Measurements from ENCODE around the gene XKR7. TPM values are rescaled to one million over a fixed set of nuclear protein-coding genes. Genes with fewer than 3 reads are reported as not detected.

The XKR7 gene
- total RNA-seq, 2 experiments from 2014 or later = not detected

- Mint-ChIP-seq H3K4me3 (no peak overlapping the region), H3K27me3 (peaks cover 42% of the 10 kb centered on the region), H3K4me1 (no peaks in the 10 kb centered on the region), H3K36me3 (ENCODE audit: low read depth) (no peaks in the 10 kb centered on the region), H3K27ac (no peak overlapping the region), H3K9me3 (no peaks in the 10 kb centered on the region)
- CTCF ChIA-PET = no interaction called here
- POLR2A ChIA-PET = interaction anchor here (0.8 kb wide), 1 partner anchor 56 kb away, joined by 3 read pairs; no protein-coding TSS in a partner anchor
- no peak for DNase-seq
These were observed 24.1 kb downstream of the XKR7 start for GRCh38 chr20:31992086-31992485.

GRCh38 chr20:31996996-31997395 is 29.0 kb downstream of the XKR7 start:
- ChIA-PET CTCF (no interaction called here), POLR2A (no interaction called here)
- Mint-ChIP-seq H3K27me3 (peaks cover 40% of the 10 kb centered on the region), H3K4me3 (no peak overlapping the region), H3K9me3 (no peaks in the 10 kb centered on the region), H3K4me1 (no peaks in the 10 kb centered on the region), H3K36me3 (ENCODE audit: low read depth) (no peaks in the 10 kb centered on the region), H3K27ac (no peak overlapping the region)
- no peak for DNase-seq

DNA sequence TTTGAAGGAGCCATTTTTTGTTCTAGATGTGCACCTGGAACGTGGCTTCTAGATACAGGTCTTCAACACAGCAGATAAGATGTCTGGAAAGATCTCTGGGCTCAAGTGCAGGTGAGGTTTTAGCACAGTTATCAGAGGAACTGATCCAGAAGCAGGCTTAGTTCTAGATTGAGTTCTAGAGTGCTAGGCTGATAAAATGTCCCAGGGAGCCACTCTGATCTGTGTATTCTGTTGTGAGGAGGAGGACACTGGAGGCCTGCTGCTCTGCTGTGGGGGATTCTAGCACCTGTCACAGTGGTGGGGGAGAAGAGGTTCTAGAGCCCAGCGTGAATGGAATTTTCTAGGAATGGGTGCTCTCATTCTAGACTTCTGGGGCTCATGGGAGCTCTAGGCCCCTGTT is 30.3 kb downstream of the XKR7 start:
- CTCF ChIA-PET = interaction anchor here (0.7 kb wide), 1 partner anchor 34 kb away, joined by 4 read pairs; no protein-coding TSS in a partner anchor
- H3K27ac Mint-ChIP-seq = no peak overlapping the region
- H3K4me3 Mint-ChIP-seq = no peak overlapping the region
- no peaks in the 10 kb centered on the region for H3K36me3 Mint-ChIP-seq (ENCODE audit: low read depth)
- no peak for DNase-seq
- POLR2A ChIA-PET = no interaction called here
- no peaks in the 10 kb centered on the region for H3K9me3 Mint-ChIP-seq
- H3K4me1 Mint-ChIP-seq = no peaks in the 10 kb centered on the region
- peaks cover 29% of the 10 kb centered on the region for H3K27me3 Mint-ChIP-seq

DNA sequence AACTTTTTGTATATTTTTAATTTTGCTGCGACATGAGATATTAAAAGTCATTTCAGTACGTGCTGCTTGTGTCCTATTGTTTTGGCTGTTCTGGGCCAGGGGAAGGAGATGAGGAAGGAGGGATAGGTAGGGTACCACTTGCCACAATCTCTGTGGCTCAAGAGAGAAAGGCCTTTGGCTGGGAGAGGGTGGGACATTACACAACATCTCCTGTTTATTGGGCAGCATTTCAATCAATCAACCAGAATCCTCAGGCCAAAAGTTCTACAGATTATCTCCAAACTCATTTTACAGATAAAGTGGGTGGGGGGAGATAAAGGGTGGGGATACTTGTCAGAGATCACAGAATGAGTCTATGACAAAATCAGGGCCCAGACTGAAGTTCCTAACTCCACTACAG is 35.4 kb downstream of the XKR7 start:
- Mint-ChIP-seq H3K4me3 (no peak overlapping the region), H3K27me3 (peaks cover 2% of the 10 kb centered on the region), H3K4me1 (peaks cover 9% of the 10 kb centered on the region), H3K9me3 (no peaks in the 10 kb centered on the region), H3K36me3 (ENCODE audit: low read depth) (no peaks in the 10 kb centered on the region), H3K27ac (no peak overlapping the region)
- ChIA-PET CTCF (no interaction called here), POLR2A (no interaction called here)
- no peak for DNase-seq

- Mint-ChIP-seq H3K4me3 (no peak overlapping the region), H3K4me1 (peaks cover 11% of the 10 kb centered on the region), H3K36me3 (ENCODE audit: low read depth) (no peaks in the 10 kb centered on the region), H3K9me3 (no peaks in the 10 kb centered on the region), H3K27ac (no peak overlapping the region), H3K27me3 (peaks cover 2% of the 10 kb centered on the region)
- ChIA-PET CTCF (interaction anchor here (1.1 kb wide), 1 partner anchor 13 kb away, joined by 4 read pairs; no protein-coding TSS in a partner anchor), POLR2A (no interaction called here)
- DNase-seq = no peak
These were observed 37.0 kb downstream of the XKR7 start for GRCh38 chr20:32004963-32005362.

- CTCF ChIA-PET = no interaction called here
- H3K27ac Mint-ChIP-seq = no peak overlapping the region
- H3K4me3 Mint-ChIP-seq = no peak overlapping the region
- no peaks in the 10 kb centered on the region for H3K9me3 Mint-ChIP-seq
- POLR2A ChIA-PET = no interaction called here
- no peak for DNase-seq
- H3K36me3 Mint-ChIP-seq (ENCODE audit: low read depth) = no peaks in the 10 kb centered on the region
- peaks cover 2% of the 10 kb centered on the region for H3K27me3 Mint-ChIP-seq
- peaks cover 11% of the 10 kb centered on the region for H3K4me1 Mint-ChIP-seq
These were observed 38.1 kb downstream of the XKR7 start for GRCh38 chr20:32006053-32006452.

GRCh38 chr20:32006841-32007786 is 39.2 kb downstream of the XKR7 start:
- Mint-ChIP-seq H3K4me3 (no peak overlapping the region), H3K4me1 (peaks cover 11% of the 10 kb centered on the region), H3K36me3 (ENCODE audit: low read depth) (no peaks in the 10 kb centered on the region), H3K9me3 (no peaks in the 10 kb centered on the region), H3K27me3 (peaks cover 8% of the 10 kb centered on the region), H3K27ac (no peak overlapping the region)
- no peak for DNase-seq
- ChIA-PET POLR2A (no interaction called here), CTCF (no interaction called here)

- H3K27me3 Mint-ChIP-seq = peaks cover 8% of the 10 kb centered on the region
- H3K36me3 Mint-ChIP-seq (ENCODE audit: low read depth) = no peaks in the 10 kb centered on the region
- no peak for DNase-seq
- H3K27ac Mint-ChIP-seq = no peak overlapping the region
- H3K4me1 Mint-ChIP-seq = peaks cover 11% of the 10 kb centered on the region
- ChIA-PET CTCF (no interaction called here), POLR2A (no interaction called here)
- no peaks in the 10 kb centered on the region for H3K9me3 Mint-ChIP-seq
- H3K4me3 Mint-ChIP-seq = no peak overlapping the region
These were observed 40.1 kb downstream of the XKR7 start for GRCh38 chr20:32007787-32008616.

- CTCF ChIA-PET = no interaction called here
- H3K4me3 Mint-ChIP-seq = no peak overlapping the region
- H3K9me3 Mint-ChIP-seq = no peaks in the 10 kb centered on the region
- H3K27ac Mint-ChIP-seq = no peak overlapping the region
- no peak for DNase-seq
- no peaks in the 10 kb centered on the region for H3K36me3 Mint-ChIP-seq (ENCODE audit: low read depth)
- peaks cover 11% of the 10 kb centered on the region for H3K4me1 Mint-ChIP-seq
- POLR2A ChIA-PET = no interaction called here
- peaks cover 8% of the 10 kb centered on the region for H3K27me3 Mint-ChIP-seq
These were observed 41.6 kb downstream of the XKR7 start for GRCh38 chr20:32009564-32009963.

DNA sequence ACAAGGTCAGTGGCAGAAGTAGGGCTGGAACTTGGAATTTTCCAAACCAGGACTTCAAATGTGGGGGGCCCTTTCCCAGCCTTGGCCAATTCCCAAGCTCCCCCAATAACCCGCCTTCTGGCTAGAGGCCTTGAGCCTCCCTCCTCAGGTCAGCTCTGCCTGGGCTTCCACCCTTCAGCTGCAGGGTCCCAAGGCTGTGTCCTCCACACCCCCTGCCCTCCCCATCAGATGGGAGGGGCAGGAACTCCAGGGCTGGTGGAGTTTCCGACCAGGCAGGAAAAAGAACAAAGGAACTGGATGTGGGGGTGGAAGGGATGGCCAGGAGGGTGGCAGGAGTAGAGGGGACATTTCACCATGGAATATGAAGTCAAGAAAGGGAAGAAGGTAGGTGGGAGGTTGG is 42.1 kb downstream of the XKR7 start, which contains the start of gene CCM2L:
Gene CCM2L, plus strand, starts transcription at position 338 of the 400 bp plus-strand sequence. Its CDS starts 17 bp downstream, at position 355.
- no peak within 1 kb of the TSS for H3K27ac Mint-ChIP-seq
- peaks cover 11% of the 10 kb centered on the region for H3K4me1 Mint-ChIP-seq
- peaks cover 13% of the 10 kb centered on the region for H3K27me3 Mint-ChIP-seq
- no peaks in the 10 kb centered on the region for H3K9me3 Mint-ChIP-seq
- no peaks in the 10 kb centered on the region for H3K36me3 Mint-ChIP-seq (ENCODE audit: low read depth)
- no peak within 1 kb of the TSS for H3K4me3 Mint-ChIP-seq
- no peak for DNase-seq
- POLR2A ChIA-PET = no interaction called here
- CTCF ChIA-PET = no interaction called here

GRCh38 chr20:32010666-32011065 is 42.7 kb downstream of the XKR7 start:
- POLR2A ChIA-PET = no interaction called here
- no peak overlapping the region for H3K27ac Mint-ChIP-seq
- DNase-seq = no peak
- no peaks in the 10 kb centered on the region for H3K9me3 Mint-ChIP-seq
- CTCF ChIA-PET = interaction anchor here (1.9 kb wide), 1 partner anchor 19 kb away, joined by 5 read pairs; no protein-coding TSS in a partner anchor
- no peak overlapping the region for H3K4me3 Mint-ChIP-seq
- no peaks in the 10 kb centered on the region for H3K36me3 Mint-ChIP-seq (ENCODE audit: low read depth)
- peaks cover 19% of the 10 kb centered on the region for H3K27me3 Mint-ChIP-seq
- H3K4me1 Mint-ChIP-seq = peaks cover 11% of the 10 kb centered on the region

- DNase-seq = no peak
- CTCF ChIA-PET = interaction anchor here (1.2 to 1.9 kb wide), 4 partner anchors 17 to 132 kb away, joined by 3 to 5 read pairs (median 5); partner anchors contain the start of gene PDRG1
- no peaks in the 10 kb centered on the region for H3K36me3 Mint-ChIP-seq (ENCODE audit: low read depth)
- peaks cover 11% of the 10 kb centered on the region for H3K4me1 Mint-ChIP-seq
- no peak overlapping the region for H3K4me3 Mint-ChIP-seq
- H3K9me3 Mint-ChIP-seq = no peaks in the 10 kb centered on the region
- POLR2A ChIA-PET = interaction anchor here (0.9 kb wide), 1 partner anchor 16 kb away, joined by 3 read pairs; no protein-coding TSS in a partner anchor
- H3K27ac Mint-ChIP-seq = no peak overlapping the region
- peaks cover 27% of the 10 kb centered on the region for H3K27me3 Mint-ChIP-seq
These were observed 44.3 kb downstream of the XKR7 start for GRCh38 chr20:32012159-32012688.

DNA sequence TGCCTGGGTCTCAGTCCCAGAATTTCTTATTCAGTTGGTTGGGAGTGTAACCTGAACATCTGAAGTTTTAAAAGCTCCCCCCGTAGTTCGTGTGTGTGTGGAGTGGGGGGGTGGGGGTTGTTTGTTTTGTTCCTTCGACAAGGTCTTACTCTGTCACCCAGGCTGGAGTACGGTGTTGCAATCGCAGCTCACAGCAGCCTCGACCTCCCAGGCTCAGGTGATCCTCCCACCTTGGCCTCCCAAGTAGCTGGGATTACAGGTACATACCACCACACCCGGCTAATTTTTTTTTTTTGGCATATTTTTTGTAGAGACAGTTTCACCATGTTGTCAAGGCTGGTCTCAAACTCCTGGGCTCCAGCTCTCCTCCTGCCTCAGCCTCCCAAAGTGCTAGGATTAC is 45.4 kb downstream of the XKR7 start:
- peaks cover 37% of the 10 kb centered on the region for H3K27me3 Mint-ChIP-seq
- H3K4me1 Mint-ChIP-seq = peaks cover 10% of the 10 kb centered on the region
- DNase-seq = no peak
- ChIA-PET POLR2A (no interaction called here), CTCF (interaction anchor here (1.2 to 1.7 kb wide), 3 partner anchors 61 to 133 kb away, joined by 3 to 5 read pairs (median 5); partner anchors contain the start of gene PDRG1)
- H3K36me3 Mint-ChIP-seq (ENCODE audit: low read depth) = no peaks in the 10 kb centered on the region
- no peaks in the 10 kb centered on the region for H3K9me3 Mint-ChIP-seq
- H3K27ac Mint-ChIP-seq = no peak overlapping the region
- no peak overlapping the region for H3K4me3 Mint-ChIP-seq
